Gastrocnemius medialis (tissue), 4 donors: ENCODE results near the gene LAMTOR2. TPM values are rescaled to one million over a fixed set of nuclear protein-coding genes. Genes with fewer than 3 reads are reported as not detected.
A peak's percentile ranks its signal among the peaks of the same experiment; 100 is the strongest.
"Not testable (repeated sequence)": the region's sequence is repeated elsewhere in the genome, so short reads cannot be mapped to it uniquely, and the experiment has no call there.

Experiments used
- ATAC-seq, 2 donors: fragments of 150-250 bp; one replicate each; pipeline ENCODE4 v1.9.1; 2016
- DNase-seq, 2 donors: peaks; one replicate each; pipeline ENCODE4 v3.0.0-alpha.2; 2019
- H3K27ac ChIP-seq, 4 donors: fragments of 200-600 bp; sonication (generic); 1 replicate in 1 of 4; 2 replicates in 3 of 4; pipeline ENCODE4 v1.5.1; 2016 to 2018; ENCODE audit warnings: mild to moderate bottlenecking in 2 of 4, moderate library complexity in 1 of 4
- H3K27me3 ChIP-seq, 3 donors: fragments of 200-600 bp; sonication (generic) in 2 of 3; 1 replicate in 1 of 3; 2 replicates in 2 of 3; pipeline versions ENCODE4 v1.5.1 to v1.6.0; 2016 to 2019; ENCODE audit warnings: mild to moderate bottlenecking in 1 of 3, moderate library complexity in 1 of 3
- H3K36me3 ChIP-seq, 2 donors: fragments of 200-600 bp; sonication (generic) in 1 of 2; one replicate each; pipeline ENCODE4 v1.5.1; 2017 to 2018
- H3K4me1 ChIP-seq, 2 donors: fragments of 200-600 bp; sonication (generic) in 1 of 2; one replicate each; pipeline ENCODE4 v1.5.1; 2016 to 2017; ENCODE audit warnings: mild to moderate bottlenecking in 2 of 2
- H3K4me3 ChIP-seq, 4 donors: fragments of 200-600 bp; sonication (generic) in 3 of 4; 1 replicate in 1 of 4; 2 replicates in 3 of 4; pipeline ENCODE4 v1.5.1; 2016 to 2019; ENCODE audit warnings: mild to moderate bottlenecking in 2 of 4
- H3K9me3 ChIP-seq, 3 donors: fragments of 200-600 bp; sonication (generic) in 2 of 3; 1 replicate in 1 of 3; 2 replicates in 2 of 3; pipeline ENCODE4 v1.5.1; 2016 to 2019
- POLR2A ChIP-seq, 2 donors: fragments of 450-650 bp; IDR thresholded peaks; one replicate each; pipeline ENCODE4 v1.6.1; 2017; ENCODE audit warnings: antibody characterized with exemption in 2 of 2, mild to moderate bottlenecking in 2 of 2, moderate library complexity in 2 of 2
- in situ Hi-C, 4 donors: fragments of 200-750 bp; cut with MboI; loops; one replicate each; pipeline versions ENCODE4 v1.15.0 to v1.8.0; 2017; ENCODE audit warnings: low sequenced_read_pairs in 4 of 4
- intact Hi-C: fragments of 100-400 bp; cut with DNase I; formaldehyde crosslinking; loops from one replicate; pipeline ENCODE4 v1.15.1; 2023; ENCODE audit warnings: low total_unique reads
- total RNA-seq, 4 donors: library from RNA; depleted of rRNA; stranded (reverse); fragments of >200 nt; gene quantifications; one replicate each; pipeline versions ENCODE4 v1.1.0 to v1.2.3, GENCODE V29; 2016
- TF ChIP-seq, protein P1 (sequence below), 5 experiments: fragments of 450-650 bp in 3 of 5; fragments of 200-600 bp in 2 of 5; sonication (generic) in 2 of 5; IDR thresholded peaks in 4 of 5; conservative IDR thresholded peaks in 1 of 5; 1 replicate in 4 of 5; 2 replicates in 1 of 5; pipeline ENCODE4 v1.5.1; 2016 to 2019; ENCODE audit warnings: antibody characterized with exemption in 5 of 5, mild to moderate bottlenecking in 3 of 5, moderate library complexity in 3 of 5

Gene LAMTOR2
- total RNA-seq, 4 donors from 2014 or later: 51.5 to 82.7 (median 72.6) TPM

GRCh38 chr1:156067262-156067661 is 12.7 kb downstream of the LAMTOR2 start:
- intact Hi-C loops: no loop called here
- H3K4me1 ChIP-seq: peaks cover 0 to 9% of the 10 kb centered on the region in 2 donors
- no peaks in the 10 kb centered on the region for H3K9me3 ChIP-seq
- no peak overlapping the region for H3K4me3 ChIP-seq
- DNase-seq (no peak), ATAC-seq (no peak)
- in situ Hi-C loops: loop anchor here in 1 of 4 donors (25.0 kb wide), 1 partner anchor 670 kb away; the partner anchor contains the start of genes ISG20L2, METTL25B and MRPL24
- no peak overlapping the region for H3K27ac ChIP-seq
- no peaks in the 10 kb centered on the region for H3K36me3 ChIP-seq
- no peaks in the 10 kb centered on the region for H3K27me3 ChIP-seq
- no peak for TF ChIP-seq POLR2A (IDR thresholded peaks at IDR 0.05)

GRCh38 chr1:156069490-156070455 is 15.2 kb downstream of the LAMTOR2 start:
- no peak for TF ChIP-seq POLR2A (IDR thresholded peaks at IDR 0.05)
- TF ChIP-seq, protein P1, sequence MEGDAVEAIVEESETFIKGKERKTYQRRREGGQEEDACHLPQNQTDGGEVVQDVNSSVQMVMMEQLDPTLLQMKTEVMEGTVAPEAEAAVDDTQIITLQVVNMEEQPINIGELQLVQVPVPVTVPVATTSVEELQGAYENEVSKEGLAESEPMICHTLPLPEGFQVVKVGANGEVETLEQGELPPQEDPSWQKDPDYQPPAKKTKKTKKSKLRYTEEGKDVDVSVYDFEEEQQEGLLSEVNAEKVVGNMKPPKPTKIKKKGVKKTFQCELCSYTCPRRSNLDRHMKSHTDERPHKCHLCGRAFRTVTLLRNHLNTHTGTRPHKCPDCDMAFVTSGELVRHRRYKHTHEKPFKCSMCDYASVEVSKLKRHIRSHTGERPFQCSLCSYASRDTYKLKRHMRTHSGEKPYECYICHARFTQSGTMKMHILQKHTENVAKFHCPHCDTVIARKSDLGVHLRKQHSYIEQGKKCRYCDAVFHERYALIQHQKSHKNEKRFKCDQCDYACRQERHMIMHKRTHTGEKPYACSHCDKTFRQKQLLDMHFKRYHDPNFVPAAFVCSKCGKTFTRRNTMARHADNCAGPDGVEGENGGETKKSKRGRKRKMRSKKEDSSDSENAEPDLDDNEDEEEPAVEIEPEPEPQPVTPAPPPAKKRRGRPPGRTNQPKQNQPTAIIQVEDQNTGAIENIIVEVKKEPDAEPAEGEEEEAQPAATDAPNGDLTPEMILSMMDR (IDR thresholded peaks at IDR 0.05 in 4 of 5, conservative IDR thresholded peaks at IDR 0.05 in 1 of 5): no peak
- in situ Hi-C loops (loop anchor here in 1 of 4 donors (25.0 kb wide), 1 partner anchor 668 kb away; the partner anchor contains the start of genes ISG20L2, METTL25B and MRPL24), intact Hi-C loops (no loop called here)
- no peaks in the 10 kb centered on the region for H3K9me3 ChIP-seq
- peaks cover 0 to 9% of the 10 kb centered on the region in 2 donors for H3K4me1 ChIP-seq
- no peaks in the 10 kb centered on the region for H3K27me3 ChIP-seq
- DNase-seq (no peak), ATAC-seq (peak in 1 of 2 donors; percentile 13)
- no peaks in the 10 kb centered on the region for H3K36me3 ChIP-seq
- H3K27ac ChIP-seq: no peak overlapping the region
- H3K4me3 ChIP-seq: no peak overlapping the region

DNA sequence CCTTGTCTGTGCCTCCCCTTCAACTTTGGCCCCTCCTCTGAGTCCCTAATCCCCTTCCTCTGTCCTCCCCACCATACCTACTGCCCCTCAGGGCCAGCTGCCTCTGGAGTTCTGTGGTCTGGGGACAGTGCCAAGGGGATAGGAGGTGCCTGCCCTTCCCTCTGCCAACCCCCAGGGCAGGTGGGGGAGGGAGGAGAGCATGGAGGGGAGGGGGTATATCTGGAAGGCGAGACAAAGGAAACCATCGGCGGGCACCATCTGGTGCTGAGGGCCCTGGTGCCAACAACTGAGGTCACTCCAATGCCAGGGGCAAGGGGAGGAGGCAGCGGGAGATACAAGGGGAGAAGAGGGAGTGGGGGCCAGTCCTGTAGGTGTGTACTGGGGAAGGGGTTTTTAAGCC is 16.0 kb downstream of the LAMTOR2 start:
- no peak for TF ChIP-seq POLR2A (IDR thresholded peaks at IDR 0.05)
- TF ChIP-seq, protein P1 (IDR thresholded peaks at IDR 0.05 in 4 of 5, conservative IDR thresholded peaks at IDR 0.05 in 1 of 5): no peak
- no peak for ATAC-seq
- Histone ChIP-seq H3K9me3 (no peaks in the 10 kb centered on the region), H3K27ac (no peak overlapping the region), H3K27me3 (no peaks in the 10 kb centered on the region), H3K36me3 (no peaks in the 10 kb centered on the region), H3K4me3 (no peak overlapping the region), H3K4me1 (peaks cover 6 to 9% of the 10 kb centered on the region in 2 donors)
- in situ Hi-C loops (loop anchor here in 1 of 4 donors (25.0 kb wide), 1 partner anchor 667 kb away; the partner anchor contains the start of genes ISG20L2, METTL25B and MRPL24), intact Hi-C loops (no loop called here)
- no peak for DNase-seq

DNA sequence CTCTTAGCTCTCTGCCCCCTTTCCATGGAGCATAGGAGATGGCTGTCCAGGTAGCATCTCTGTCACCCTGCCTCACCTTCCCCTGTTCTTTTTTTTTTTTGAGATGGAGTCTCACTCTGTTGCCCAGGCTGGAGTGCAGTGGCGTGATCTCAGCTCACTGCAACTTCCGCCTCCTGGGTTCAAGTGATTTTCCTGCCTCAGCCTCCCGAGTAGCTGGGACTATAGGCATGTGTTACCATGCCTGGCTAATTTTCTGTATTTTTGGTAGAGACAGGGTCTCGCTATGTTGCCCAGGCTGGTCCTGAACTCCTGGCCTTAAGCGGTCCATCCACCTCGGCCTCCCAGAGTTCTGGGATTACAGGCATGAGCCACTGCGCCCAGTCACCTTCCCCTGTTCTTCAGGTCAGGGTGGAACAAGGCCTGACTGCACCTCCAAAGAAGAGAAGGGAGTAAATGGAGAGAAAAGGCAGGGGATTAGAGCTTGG is 16.8 kb downstream of the LAMTOR2 start:
- ATAC-seq, intact Hi-C loops, DNase-seq, H3K9me3 ChIP-seq, H3K4me3 ChIP-seq, H3K27ac ChIP-seq, H3K36me3 ChIP-seq, H3K4me1 ChIP-seq, H3K27me3 ChIP-seq: not testable (repeated sequence)
- in situ Hi-C loops: loop anchor here in 1 of 4 donors (25.0 kb wide), 1 partner anchor 666 kb away; the partner anchor contains the start of genes ISG20L2, METTL25B and MRPL24

DNA sequence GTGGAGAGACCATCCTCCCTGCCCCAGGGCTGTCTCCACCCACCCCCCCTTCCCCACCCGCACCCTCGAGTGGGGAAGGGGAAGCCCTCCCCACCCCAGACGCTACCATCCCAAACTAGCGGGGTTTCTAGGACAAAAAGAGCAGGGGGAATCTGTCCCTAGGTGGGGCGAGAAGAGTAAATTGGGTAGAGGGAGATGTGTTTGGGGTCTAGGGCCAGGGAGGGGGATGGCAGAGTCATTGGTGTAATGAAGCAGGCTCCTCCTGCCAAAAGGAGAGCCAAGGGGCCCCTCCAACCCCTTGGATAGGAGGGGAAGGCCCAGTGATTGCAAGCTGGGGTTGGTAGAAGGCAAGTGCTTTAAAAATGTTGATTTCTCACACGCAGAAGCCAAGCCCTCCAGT is 17.7 kb downstream of the LAMTOR2 start:
- no peaks in the 10 kb centered on the region for H3K9me3 ChIP-seq

More for the DNA sequence above, 17.7 kb downstream of the LAMTOR2 start:
- Histone ChIP-seq H3K36me3 (no peaks in the 10 kb centered on the region), H3K4me1 (peaks cover 7 to 9% of the 10 kb centered on the region in 2 donors), H3K4me3 (no peak overlapping the region), H3K27me3 (no peaks in the 10 kb centered on the region), H3K27ac (no peak overlapping the region)
- no peak for ATAC-seq
- DNase-seq: no peak
- intact Hi-C loops (no loop called here), in situ Hi-C loops (loop anchor here in 1 of 4 donors (25.0 kb wide), 1 partner anchor 665 kb away; the partner anchor contains the start of genes ISG20L2, METTL25B and MRPL24)
- TF ChIP-seq POLR2A (IDR thresholded peaks at IDR 0.05): no peak
